Adrenal gland (tissue), 12 donors: Measurements from ENCODE around the gene NIPBL. TPM values are rescaled to one million over a fixed set of nuclear protein-coding genes. Genes with fewer than 3 reads are reported as not detected.

Source experiments
- DNase-seq, 7 donors: peaks; one replicate each; pipeline ENCODE4 v3.0.0-alpha.2; 2019 to 2020
- H3K27ac ChIP-seq, 5 donors: fragments of 200-600 bp; sonication (generic) in 4 of 5; 1 replicate in 3 of 5; 2 replicates in 2 of 5; pipeline versions ENCODE4 v1.5.1 to v1.8.0; 2016 to 2020; ENCODE audit warnings: mild to moderate bottlenecking in 1 of 5
- H3K27me3 ChIP-seq: fragments of 200-600 bp; 2 replicates; pipeline ENCODE4 v1.8.0; 2021
- H3K36me3 ChIP-seq, 2 donors: fragments of 200-600 bp; replicated peaks in 1 of 2; 1 replicate in 1 of 2; 2 replicates in 1 of 2; pipeline versions ENCODE4 v1.5.1 to v1.8.0; 2018 to 2022
- H3K4me1 ChIP-seq, 2 donors: fragments of 200-600 bp; replicated peaks in 1 of 2; 1 replicate in 1 of 2; 2 replicates in 1 of 2; pipeline versions ENCODE4 v1.5.1 to v1.8.0; 2018 to 2021
- H3K4me3 ChIP-seq, 4 donors: fragments of 200-600 bp; sonication (generic) in 3 of 4; one replicate each; pipeline ENCODE4 v1.5.1; 2016 to 2018
- H3K9me3 ChIP-seq, 3 donors: fragments of 200-600 bp; sonication (generic) in 1 of 3; replicated peaks in 1 of 3; 1 replicate in 2 of 3; 2 replicates in 1 of 3; pipeline versions ENCODE4 v1.5.1 to v1.8.0; 2016 to 2021
- CTCF ChIP-seq, 6 experiments: fragments of 450-650 bp in 4 of 6; fragments of 200-600 bp in 2 of 6; sonication (generic) in 1 of 6; IDR thresholded peaks; 1 replicate in 5 of 6; 2 replicates in 1 of 6; pipeline versions ENCODE4 v1.5.1 to v1.8.0; 2016 to 2021; ENCODE audit warnings: antibody characterized with exemption in 6 of 6, mild to moderate bottlenecking in 2 of 6, moderate library complexity in 1 of 6
- POLR2A ChIP-seq, 2 donors: fragments of 450-650 bp; IDR thresholded peaks; one replicate each; pipeline ENCODE4 v1.6.1; 2017; ENCODE audit warnings: antibody characterized with exemption in 2 of 2, mild to moderate bottlenecking in 2 of 2, moderate library complexity in 1 of 2
- WGBS, 4 donors: extraction: QIAGEN DNeasy Blood & Tissue Kit in 2 of 4; methylation state at CpG; one replicate each; pipeline versions ENCODE4 v1.1.5 to v1.1.7; 2013 to 2017; 5-methylcytosine and 5-hydroxymethylcytosine counted together
- intact Hi-C, 2 donors: fragments of 100-400 bp; cut with DNase I; formaldehyde crosslinking; loops; one replicate each; pipeline versions ENCODE4 v1.14.1 to v1.15.0; 2022 to 2023
- polyA plus RNA-seq, 3 donors: library from polyadenylated mRNA; stranded (reverse); fragments of 200-250 nt in 2 of 3; fragments of 350-450 nt in 1 of 3; fragmentation: Illumina TruSeq in 1 of 3; extraction: RNeasy Lipid Tissue Mini Kit (QIAGEN cat#74804) in 1 of 3; gene quantifications; one replicate each; pipeline ENCODE4 v1.2.3, GENCODE V29; 2013 to 2014
- total RNA-seq, 9 donors: library from RNA; depleted of rRNA in 4 of 9; stranded (reverse); fragments of >200 nt in 4 of 9; fragments of 120-200 nt in 1 of 9; fragmentation: NEBNext Ultra II Directional in 1 of 9; extraction: Animal tissue kit (Norgen Biotek cat#: 25700) in 1 of 9; gene quantifications; one replicate each; pipeline versions ENCODE4 v1.1.0 to v1.2.4, GENCODE V29; 2013 to 2023
- donor health status: healthy with polysubstance abuse.
- donor health status: Bipolar disorder and iron deficiency.
- donor health status: DM: yes; HTN: yes; CAD: no.
- donor health status: DM: no; HTN: no; CAD: no.
- donor health status: DM: no; HTN: no; CAD: no.
- donor health status: DM: yes; HTN: yes; CAD: no.

Gene NIPBL
- total and polyA plus RNA-seq, 12 donors, result 15.7 to 54.5 (median 41.9) TPM

GRCh38 chr5:36948650-36949049, 72.1 kb downstream of the NIPBL start:
- Histone ChIP-seq H3K36me3 (no peaks in the 10 kb centered on the region), H3K9me3 (no peaks in the 10 kb centered on the region), H3K27me3 (no peaks in the 10 kb centered on the region), H3K27ac (no peak overlapping the region), H3K4me1 (peaks cover 10 to 45% of the 10 kb centered on the region in 2 donors), H3K4me3 (no peak overlapping the region)
- intact Hi-C loops, result loop anchor here in 1 of 2 donors (10.0 kb wide), 1 partner anchor 74 kb away; the partner anchor contains the start of gene NIPBL
- WGBS, 4 donors, result 86 to 93% (median 89%) methylated on average over 1 of the region's 1 CpG
- TF ChIP-seq CTCF (IDR thresholded peaks at IDR 0.05) (no peak), POLR2A (IDR thresholded peaks at IDR 0.05) (no peak)
- no peak for DNase-seq

- intact Hi-C loops, result loop anchor here in 1 of 2 donors (10.0 kb wide), 1 partner anchor 75 kb away; the partner anchor contains the start of gene NIPBL
- Histone ChIP-seq H3K36me3 (no peaks in the 10 kb centered on the region), H3K27me3 (no peaks in the 10 kb centered on the region), H3K4me3 (no peak overlapping the region), H3K9me3 (no peaks in the 10 kb centered on the region), H3K4me1 (peaks cover 10 to 50% of the 10 kb centered on the region in 2 donors), H3K27ac (no peak overlapping the region)
- DNase-seq, result no peak
- no peak for TF ChIP-seq CTCF (IDR thresholded peaks at IDR 0.05)
- no peak for TF ChIP-seq POLR2A (IDR thresholded peaks at IDR 0.05)
- WGBS, 4 donors, result 73 to 90% (median 80%) methylated on average over 1 of the region's 1 CpG
Measured at GRCh38 chr5:36949593-36949992, 73.0 kb downstream of the NIPBL start.

- no peaks in the 10 kb centered on the region for H3K36me3 ChIP-seq
- no peak for DNase-seq
- H3K27me3 ChIP-seq, result no peaks in the 10 kb centered on the region
- intact Hi-C loops, result no loop called here
- 69 to 77% (median 73%) methylated on average over 5 of the region's 5 CpGs for WGBS, 4 donors
- H3K4me3 ChIP-seq, result no peak overlapping the region
- H3K9me3 ChIP-seq, result no peaks in the 10 kb centered on the region
- no peak for TF ChIP-seq POLR2A (IDR thresholded peaks at IDR 0.05)
- TF ChIP-seq CTCF (IDR thresholded peaks at IDR 0.05), result no peak
- H3K4me1 ChIP-seq, result peaks cover 10 to 47% of the 10 kb centered on the region in 2 donors
- no peak overlapping the region for H3K27ac ChIP-seq
Measured at GRCh38 chr5:36950586-36951457, 74.3 kb downstream of the NIPBL start.

- Histone ChIP-seq H3K27me3 (no peaks in the 10 kb centered on the region), H3K9me3 (no peaks in the 10 kb centered on the region), H3K4me1 (peaks cover 0 to 37% of the 10 kb centered on the region in 2 donors), H3K27ac (no peak overlapping the region), H3K36me3 (peaks cover 0 to 4% of the 10 kb centered on the region in 2 donors), H3K4me3 (no peak overlapping the region)
- intact Hi-C loops, result no loop called here
- TF ChIP-seq CTCF (IDR thresholded peaks at IDR 0.05), result no peak
- no peak for TF ChIP-seq POLR2A (IDR thresholded peaks at IDR 0.05)
- DNase-seq, result no peak
- 88 to 91% (median 89%) methylated on average over 2 of the region's 2 CpGs for WGBS, 4 donors
Measured at GRCh38 chr5:36953043-36953442, 76.5 kb downstream of the NIPBL start.
